ENCODE data around the gene MAGEA10.

The MAGEA10 gene

DNA sequence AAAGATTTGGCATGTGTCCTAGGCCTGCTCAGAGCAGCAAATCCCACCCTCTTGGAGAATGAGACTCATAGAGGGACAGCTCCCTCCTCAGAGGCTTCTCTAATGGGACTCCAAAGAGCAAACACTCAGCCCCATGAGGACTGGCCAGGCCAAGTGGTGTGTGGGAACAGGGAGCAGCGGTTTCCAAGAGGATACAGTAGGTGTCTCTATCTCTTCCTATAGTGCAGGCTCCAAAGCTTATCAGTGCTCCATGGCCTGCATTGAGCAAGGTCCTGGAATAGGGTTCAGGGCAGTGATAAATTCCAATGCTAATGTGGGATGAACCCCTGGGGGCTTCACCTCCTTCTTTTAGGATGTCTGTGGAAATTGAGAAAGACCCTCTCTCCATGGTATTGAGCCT, 15.7 kb upstream of the MAGEA10 start:
- TF ChIP-seq EGR1 (IDR thresholded peaks at IDR 0.05) (no peak), RAD21 (IDR thresholded peaks at IDR 0.05; ENCODE audit: low read depth) (no peak), ZBTB7A (IDR thresholded peaks at IDR 0.05; ENCODE audit: low read depth) (no peak), CEBPB (IDR thresholded peaks at IDR 0.05) (no peak), TCF12 (IDR thresholded peaks at IDR 0.05; ENCODE audit: low read depth) (no peak), YY1 (IDR thresholded peaks at IDR 0.05; ENCODE audit: low read depth) (no peak), USF1 (IDR thresholded peaks at IDR 0.05) (no peak), TEAD4 (IDR thresholded peaks at IDR 0.05) (no peak), EP300 (IDR thresholded peaks at IDR 0.05; ENCODE audit: borderline replicate concordance) (no peak)
- TF ChIP-seq, protein P1, sequence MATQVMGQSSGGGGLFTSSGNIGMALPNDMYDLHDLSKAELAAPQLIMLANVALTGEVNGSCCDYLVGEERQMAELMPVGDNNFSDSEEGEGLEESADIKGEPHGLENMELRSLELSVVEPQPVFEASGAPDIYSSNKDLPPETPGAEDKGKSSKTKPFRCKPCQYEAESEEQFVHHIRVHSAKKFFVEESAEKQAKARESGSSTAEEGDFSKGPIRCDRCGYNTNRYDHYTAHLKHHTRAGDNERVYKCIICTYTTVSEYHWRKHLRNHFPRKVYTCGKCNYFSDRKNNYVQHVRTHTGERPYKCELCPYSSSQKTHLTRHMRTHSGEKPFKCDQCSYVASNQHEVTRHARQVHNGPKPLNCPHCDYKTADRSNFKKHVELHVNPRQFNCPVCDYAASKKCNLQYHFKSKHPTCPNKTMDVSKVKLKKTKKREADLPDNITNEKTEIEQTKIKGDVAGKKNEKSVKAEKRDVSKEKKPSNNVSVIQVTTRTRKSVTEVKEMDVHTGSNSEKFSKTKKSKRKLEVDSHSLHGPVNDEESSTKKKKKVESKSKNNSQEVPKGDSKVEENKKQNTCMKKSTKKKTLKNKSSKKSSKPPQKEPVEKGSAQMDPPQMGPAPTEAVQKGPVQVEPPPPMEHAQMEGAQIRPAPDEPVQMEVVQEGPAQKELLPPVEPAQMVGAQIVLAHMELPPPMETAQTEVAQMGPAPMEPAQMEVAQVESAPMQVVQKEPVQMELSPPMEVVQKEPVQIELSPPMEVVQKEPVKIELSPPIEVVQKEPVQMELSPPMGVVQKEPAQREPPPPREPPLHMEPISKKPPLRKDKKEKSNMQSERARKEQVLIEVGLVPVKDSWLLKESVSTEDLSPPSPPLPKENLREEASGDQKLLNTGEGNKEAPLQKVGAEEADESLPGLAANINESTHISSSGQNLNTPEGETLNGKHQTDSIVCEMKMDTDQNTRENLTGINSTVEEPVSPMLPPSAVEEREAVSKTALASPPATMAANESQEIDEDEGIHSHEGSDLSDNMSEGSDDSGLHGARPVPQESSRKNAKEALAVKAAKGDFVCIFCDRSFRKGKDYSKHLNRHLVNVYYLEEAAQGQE (IDR thresholded peaks at IDR 0.05; ENCODE audit: low read depth), result no peak

DNA sequence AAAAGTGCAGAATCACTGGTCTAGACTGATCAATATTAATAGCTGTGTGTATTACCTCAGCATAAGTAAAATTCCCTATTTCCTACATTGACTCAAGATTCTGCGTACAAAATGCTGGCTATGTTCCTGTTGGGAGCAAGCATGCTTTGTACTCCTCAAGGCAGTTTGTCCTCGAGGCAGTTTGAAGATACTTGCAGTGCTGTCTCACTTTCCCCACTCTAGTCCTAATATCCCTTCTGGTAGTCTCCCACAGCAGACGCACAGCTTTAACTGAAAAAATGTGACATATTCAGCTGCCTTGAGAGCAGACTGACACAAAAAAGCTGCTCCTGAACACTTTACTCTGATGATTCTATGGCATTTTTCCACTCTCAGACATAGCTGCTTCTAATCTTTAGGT, 12.9 kb upstream of the MAGEA10 start:
- TF ChIP-seq CEBPB (IDR thresholded peaks at IDR 0.05) (no peak), YY1 (IDR thresholded peaks at IDR 0.05; ENCODE audit: low read depth) (no peak), RAD21 (IDR thresholded peaks at IDR 0.05; ENCODE audit: low read depth) (no peak), NFIC (IDR thresholded peaks at IDR 0.05) (no peak), FOXM1 (IDR thresholded peaks at IDR 0.05; ENCODE audit: borderline replicate concordance, low read depth) (no peak), EGR1 (IDR thresholded peaks at IDR 0.05) (no peak), TEAD4 (IDR thresholded peaks at IDR 0.05) (no peak), CREB1 (IDR thresholded peaks at IDR 0.05; ENCODE audit: low read depth) (no peak), EP300 (IDR thresholded peaks at IDR 0.05; ENCODE audit: borderline replicate concordance) (no peak), ZBTB7A (IDR thresholded peaks at IDR 0.05; ENCODE audit: low read depth) (no peak), USF1 (IDR thresholded peaks at IDR 0.05) (no peak)
- TF ChIP-seq, protein P1 (IDR thresholded peaks at IDR 0.05; ENCODE audit: low read depth), result no peak

DNA sequence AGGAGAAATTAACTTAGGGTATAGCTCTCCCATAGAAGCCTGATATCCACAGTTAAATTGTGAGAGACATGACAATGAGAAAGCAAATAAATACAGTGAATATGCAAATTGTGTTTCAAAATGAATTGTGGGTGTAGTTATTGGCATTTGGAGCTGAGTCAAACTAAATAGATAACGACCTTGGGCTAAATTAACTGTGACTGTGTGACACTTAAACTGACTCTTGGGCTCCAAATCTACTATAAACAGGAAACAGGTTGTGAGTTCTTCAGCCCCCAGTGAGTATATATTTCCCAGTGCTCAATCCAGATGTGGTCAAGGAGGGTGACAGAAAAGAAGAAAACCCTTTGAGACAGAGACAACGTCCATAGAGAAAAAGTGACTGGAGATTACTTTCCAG, 11.3 kb upstream of the MAGEA10 start:
- TF ChIP-seq YY1 (IDR thresholded peaks at IDR 0.05; ENCODE audit: low read depth) (no peak), MAX (IDR thresholded peaks at IDR 0.05) (no peak), USF1 (IDR thresholded peaks at IDR 0.05) (no peak), ZBTB7A (IDR thresholded peaks at IDR 0.05; ENCODE audit: low read depth) (no peak), EGR1 (IDR thresholded peaks at IDR 0.05) (no peak), CEBPB (IDR thresholded peaks at IDR 0.05) (no peak), CREB1 (IDR thresholded peaks at IDR 0.05; ENCODE audit: low read depth) (no peak)
- TF ChIP-seq, protein P1 (IDR thresholded peaks at IDR 0.05; ENCODE audit: low read depth), result no peak

DNA sequence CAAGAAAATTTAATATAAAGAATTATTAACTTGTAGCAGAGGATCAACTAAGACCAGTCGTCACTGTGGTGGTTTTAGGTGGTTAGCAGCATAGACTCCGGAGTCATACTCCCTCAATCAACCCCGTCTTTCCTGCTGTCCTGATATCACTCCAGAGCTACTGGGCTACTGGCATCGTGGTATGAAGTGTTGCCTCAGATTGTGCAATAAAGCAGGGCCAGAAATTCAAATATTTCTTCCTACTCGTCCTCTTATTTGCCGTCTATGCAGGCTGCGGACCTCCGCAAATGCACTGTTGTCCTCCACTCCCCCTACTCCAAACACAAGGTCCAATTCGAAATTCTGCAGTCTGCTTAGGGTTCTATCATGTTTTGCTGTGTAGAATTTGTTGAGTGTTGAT, 1.2 kb upstream of the MAGEA10 start:
- TF ChIP-seq EP300 (IDR thresholded peaks at IDR 0.05; ENCODE audit: borderline replicate concordance) (no peak), TEAD4 (IDR thresholded peaks at IDR 0.05) (no peak), TAF1 (IDR thresholded peaks at IDR 0.05; ENCODE audit: low read depth) (no peak), FOXM1 (IDR thresholded peaks at IDR 0.05; ENCODE audit: borderline replicate concordance, low read depth) (no peak), RAD21 (IDR thresholded peaks at IDR 0.05; ENCODE audit: low read depth) (no peak), TCF12 (IDR thresholded peaks at IDR 0.05; ENCODE audit: low read depth) (no peak), CEBPB (IDR thresholded peaks at IDR 0.05) (no peak), USF1 (IDR thresholded peaks at IDR 0.05) (no peak), ZBTB7A (IDR thresholded peaks at IDR 0.05; ENCODE audit: low read depth) (no peak)
- TF ChIP-seq, protein P1 (IDR thresholded peaks at IDR 0.05; ENCODE audit: low read depth), result no peak
